Activated T-cell treated with anti-CD3 and anti-CD28 coated beads, Interleukin-2, amount 50 U/mL, for 24 hours (primary cell): Measurements from ENCODE around the gene SUPT3H.

ENCODE experiments used
- DNase-seq: peaks from one replicate; pipeline ENCODE4 v3.0.0-alpha.2; 2020
- H3K27ac Mint-ChIP-seq: 2 replicates; pipeline ENCODE4 v1.8.0; 2020; ENCODE audit warnings: mild to moderate bottlenecking, mixed read lengths
- H3K27me3 Mint-ChIP-seq: 2 replicates; pipeline ENCODE4 v1.8.0; 2020; ENCODE audit warnings: mixed read lengths
- H3K36me3 Mint-ChIP-seq: 2 replicates; pipeline ENCODE4 v1.8.0; 2020; ENCODE audit warnings: low read depth, mixed read lengths
- H3K4me1 Mint-ChIP-seq: 2 replicates; pipeline ENCODE4 v1.8.0; 2020; ENCODE audit warnings: low read depth, mixed read lengths
- H3K4me3 Mint-ChIP-seq: 2 replicates; pipeline ENCODE4 v1.8.0; 2020; ENCODE audit warnings: mild to moderate bottlenecking, moderate library complexity, mixed read lengths
- H3K9me3 Mint-ChIP-seq: 2 replicates; pipeline ENCODE4 v1.8.0; 2020; ENCODE audit warnings: mixed read lengths

The SUPT3H gene

DNA sequence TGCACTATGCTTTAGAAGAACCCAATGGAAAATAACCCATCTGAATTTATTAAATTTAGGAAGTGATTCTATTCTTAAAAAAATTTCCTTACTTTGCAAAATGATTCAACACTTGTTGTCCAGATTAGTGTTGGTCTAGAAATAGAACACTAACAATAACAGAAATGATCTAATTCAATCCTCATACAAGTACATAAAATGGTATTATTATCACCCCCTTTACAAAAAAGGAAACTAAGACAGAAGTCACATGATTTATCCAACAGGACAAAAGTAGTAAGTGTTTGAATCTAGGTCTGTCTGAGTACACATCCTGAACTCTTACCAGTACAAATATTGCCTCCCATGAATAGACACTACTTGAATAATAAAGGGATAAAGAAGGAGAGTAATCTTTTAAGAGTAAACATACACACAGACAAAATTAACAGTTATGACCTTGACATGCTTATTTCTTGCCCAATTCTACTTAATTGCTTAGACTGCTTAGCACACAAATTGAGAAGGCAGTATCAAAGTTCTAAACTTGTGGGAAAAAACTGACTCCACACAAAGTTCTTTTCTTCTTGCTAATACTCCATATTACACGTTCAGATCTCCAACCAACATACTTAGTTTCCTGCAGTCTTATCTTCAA lies 245.0 kb downstream of the SUPT3H start:
- peaks cover 16% of the 10 kb centered on the region for H3K36me3 Mint-ChIP-seq
- DNase-seq = no peak
- H3K4me3 Mint-ChIP-seq = no peak overlapping the region
- peaks cover 14% of the 10 kb centered on the region for H3K9me3 Mint-ChIP-seq
- no peaks in the 10 kb centered on the region for H3K27me3 Mint-ChIP-seq
- H3K27ac Mint-ChIP-seq = no peak overlapping the region
- peaks cover 4% of the 10 kb centered on the region for H3K4me1 Mint-ChIP-seq

DNA sequence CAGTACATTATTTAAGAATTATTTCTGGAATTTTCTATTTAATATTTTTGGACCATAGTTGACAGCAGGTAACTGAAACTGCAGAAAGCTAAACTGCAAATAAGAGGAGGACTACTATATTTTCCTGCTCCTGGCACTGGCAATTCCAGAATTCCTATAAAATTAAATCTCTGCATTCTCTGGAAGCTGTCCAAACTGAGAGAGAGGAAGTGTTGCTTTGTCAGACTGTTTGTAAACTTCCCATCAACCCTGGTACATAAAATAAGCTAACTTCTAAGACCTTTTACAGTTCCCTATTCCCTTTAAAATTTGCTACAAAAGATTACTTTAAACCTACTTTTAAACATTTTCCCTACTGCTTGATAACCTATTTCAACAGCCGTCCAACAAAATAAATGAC lies 245.7 kb downstream of the SUPT3H start:
- Mint-ChIP-seq H3K4me3 (no peak overlapping the region), H3K27me3 (no peaks in the 10 kb centered on the region), H3K4me1 (peaks cover 4% of the 10 kb centered on the region), H3K27ac (no peak overlapping the region), H3K36me3 (peaks cover 13% of the 10 kb centered on the region), H3K9me3 (peaks cover 13% of the 10 kb centered on the region)
- DNase-seq = no peak

DNA sequence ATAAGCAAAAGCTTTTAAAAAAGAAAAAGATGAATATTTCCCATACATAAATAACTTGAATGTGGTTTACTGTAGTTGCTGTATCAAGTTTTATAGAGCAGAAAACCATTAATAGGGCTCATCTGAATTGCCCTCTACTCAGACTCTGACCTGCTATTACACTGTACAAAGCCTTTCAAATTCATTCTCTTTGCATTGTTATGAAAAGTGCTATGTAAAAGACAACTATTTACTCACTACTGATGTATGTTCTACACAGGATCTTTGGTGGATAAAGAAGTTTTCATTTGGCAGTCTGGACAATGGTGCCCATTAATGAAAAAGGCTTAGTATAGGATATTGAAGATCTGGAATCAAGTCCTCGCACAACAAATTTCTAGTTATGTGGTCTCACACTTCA lies 248.7 kb downstream of the SUPT3H start:
- peaks cover 6% of the 10 kb centered on the region for H3K4me1 Mint-ChIP-seq
- H3K27me3 Mint-ChIP-seq = no peaks in the 10 kb centered on the region
- H3K4me3 Mint-ChIP-seq = no peak overlapping the region
- no peak for DNase-seq
- no peaks in the 10 kb centered on the region for H3K9me3 Mint-ChIP-seq
- no peaks in the 10 kb centered on the region for H3K36me3 Mint-ChIP-seq
- no peak overlapping the region for H3K27ac Mint-ChIP-seq

DNA sequence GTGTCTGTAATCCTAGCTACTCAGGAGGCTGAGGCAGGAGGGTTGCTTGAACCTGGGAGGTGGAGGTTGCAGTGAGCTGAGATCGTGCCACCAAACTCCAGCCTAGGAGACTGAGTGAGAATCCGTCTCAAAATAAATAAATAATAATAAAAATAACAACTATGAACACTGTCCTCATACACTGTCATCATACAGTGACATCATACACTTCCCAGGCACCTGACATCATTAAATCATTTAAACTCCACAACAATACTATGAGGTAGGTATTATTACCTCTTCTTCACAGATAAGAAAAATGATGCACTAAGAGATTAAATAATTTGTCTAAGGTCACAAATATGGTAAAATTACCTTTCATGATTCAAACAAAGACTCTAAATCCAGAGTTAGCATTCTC lies 250.5 kb downstream of the SUPT3H start:
- Mint-ChIP-seq H3K9me3 (no peaks in the 10 kb centered on the region), H3K4me1 (peaks cover 2% of the 10 kb centered on the region), H3K4me3 (no peak overlapping the region), H3K27me3 (no peaks in the 10 kb centered on the region), H3K27ac (no peak overlapping the region), H3K36me3 (no peaks in the 10 kb centered on the region)
- DNase-seq = no peak

DNA sequence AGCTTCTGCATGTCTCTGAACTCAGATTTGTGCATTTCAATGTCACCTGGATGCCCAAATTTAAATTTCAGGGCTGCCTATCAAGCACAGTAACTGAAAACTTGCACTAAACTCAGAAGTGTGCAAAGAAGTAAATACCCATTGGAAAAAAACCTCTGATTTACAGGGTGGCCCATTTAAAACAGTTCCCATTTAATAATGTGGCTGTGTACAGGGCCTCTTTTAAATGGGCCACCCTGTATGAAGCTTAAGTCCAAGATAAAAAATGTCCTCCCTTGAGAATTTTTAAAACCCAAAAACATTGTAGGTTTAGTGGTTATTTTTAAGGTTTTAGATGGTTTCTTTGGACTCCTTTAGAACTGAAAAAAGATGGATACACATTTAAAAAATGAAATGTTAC lies 251.7 kb downstream of the SUPT3H start:
- no peak for DNase-seq
- no peak overlapping the region for H3K4me3 Mint-ChIP-seq
- no peaks in the 10 kb centered on the region for H3K9me3 Mint-ChIP-seq
- no peaks in the 10 kb centered on the region for H3K36me3 Mint-ChIP-seq
- H3K27me3 Mint-ChIP-seq = no peaks in the 10 kb centered on the region
- peaks cover 2% of the 10 kb centered on the region for H3K4me1 Mint-ChIP-seq
- H3K27ac Mint-ChIP-seq = no peak overlapping the region

DNA sequence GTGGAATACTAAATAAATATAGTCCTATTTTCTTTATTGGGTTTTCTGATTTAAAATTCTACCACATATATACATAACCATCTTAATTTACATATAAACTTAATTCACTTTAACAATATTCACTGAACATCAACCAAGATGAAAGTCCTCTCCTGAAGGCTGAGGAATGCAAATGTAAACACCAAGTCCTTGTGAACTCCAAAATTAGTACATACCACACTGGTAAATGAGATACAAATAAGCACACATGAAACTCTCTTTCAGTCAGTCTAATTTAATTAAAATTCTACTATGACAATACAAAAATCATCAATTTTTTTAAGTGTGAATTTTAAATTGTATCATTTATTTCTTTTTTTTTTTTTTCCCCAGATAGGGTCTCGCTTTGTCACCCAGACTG lies 254.7 kb downstream of the SUPT3H start:
- peaks cover 2% of the 10 kb centered on the region for H3K4me1 Mint-ChIP-seq
- H3K9me3 Mint-ChIP-seq = no peaks in the 10 kb centered on the region
- DNase-seq = no peak
- no peaks in the 10 kb centered on the region for H3K27me3 Mint-ChIP-seq
- H3K4me3 Mint-ChIP-seq = no peak overlapping the region
- H3K27ac Mint-ChIP-seq = no peak overlapping the region
- no peaks in the 10 kb centered on the region for H3K36me3 Mint-ChIP-seq

DNA sequence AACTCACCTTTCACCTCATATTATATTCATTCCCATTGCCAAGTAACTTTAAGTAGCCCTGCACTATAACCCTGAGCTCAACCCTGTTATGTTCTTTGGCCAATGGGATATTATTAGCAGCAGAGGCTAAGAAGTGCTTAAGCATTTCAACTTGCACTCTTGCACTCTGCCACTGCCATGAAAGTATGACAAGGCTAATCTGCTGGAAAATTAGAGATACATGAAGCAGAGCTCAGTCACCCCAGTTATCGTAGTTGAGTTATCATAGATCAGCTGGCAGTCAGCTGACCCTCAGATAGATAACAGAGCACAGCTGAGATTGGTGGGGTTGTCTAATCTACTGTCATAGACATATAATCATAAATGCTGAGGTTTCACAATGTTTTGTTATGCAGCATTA lies 259.0 kb downstream of the SUPT3H start:
- no peak overlapping the region for H3K4me3 Mint-ChIP-seq
- H3K4me1 Mint-ChIP-seq = peaks cover 26% of the 10 kb centered on the region
- H3K36me3 Mint-ChIP-seq = no peaks in the 10 kb centered on the region
- no peak for DNase-seq
- H3K27me3 Mint-ChIP-seq = no peaks in the 10 kb centered on the region
- H3K9me3 Mint-ChIP-seq = no peaks in the 10 kb centered on the region
- no peak overlapping the region for H3K27ac Mint-ChIP-seq

DNA sequence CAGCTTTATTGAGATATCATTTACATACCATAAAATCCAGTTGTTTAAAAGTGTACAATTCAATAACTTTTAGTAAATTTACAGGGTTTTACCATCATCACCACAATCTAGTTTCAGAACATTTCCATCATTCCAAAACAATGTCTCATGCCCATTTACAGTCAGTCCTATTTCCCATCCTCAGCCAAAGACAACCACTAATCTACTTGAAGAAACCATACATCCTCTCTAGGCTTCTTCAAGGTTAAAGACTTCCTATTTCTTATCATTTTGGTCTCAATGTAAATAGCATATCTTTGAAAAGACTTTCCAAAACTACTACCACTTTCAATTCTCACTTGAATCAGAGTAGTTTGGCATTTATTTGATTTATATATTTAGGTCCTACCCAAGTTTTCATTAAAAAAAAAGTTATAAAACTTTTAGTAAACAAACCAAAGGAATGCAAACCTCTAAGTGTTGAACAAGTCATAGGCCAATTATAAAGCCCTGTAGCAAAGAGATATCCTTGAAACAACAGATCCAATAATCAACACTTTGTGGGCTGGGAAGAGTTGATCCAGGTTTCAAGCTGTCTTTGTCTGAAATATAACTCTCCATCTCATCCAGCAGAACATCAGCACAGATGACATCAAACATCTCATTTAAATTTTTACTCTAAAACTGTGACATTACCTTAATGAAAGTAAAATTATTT lies 260.9 kb downstream of the SUPT3H start:
- H3K36me3 Mint-ChIP-seq = no peaks in the 10 kb centered on the region
- H3K27ac Mint-ChIP-seq = peak overlapping the region; percentile 69
- H3K4me1 Mint-ChIP-seq = peaks cover 26% of the 10 kb centered on the region
- no peak for DNase-seq
- H3K27me3 Mint-ChIP-seq = no peaks in the 10 kb centered on the region
- H3K9me3 Mint-ChIP-seq = no peaks in the 10 kb centered on the region
- no peak overlapping the region for H3K4me3 Mint-ChIP-seq

DNA sequence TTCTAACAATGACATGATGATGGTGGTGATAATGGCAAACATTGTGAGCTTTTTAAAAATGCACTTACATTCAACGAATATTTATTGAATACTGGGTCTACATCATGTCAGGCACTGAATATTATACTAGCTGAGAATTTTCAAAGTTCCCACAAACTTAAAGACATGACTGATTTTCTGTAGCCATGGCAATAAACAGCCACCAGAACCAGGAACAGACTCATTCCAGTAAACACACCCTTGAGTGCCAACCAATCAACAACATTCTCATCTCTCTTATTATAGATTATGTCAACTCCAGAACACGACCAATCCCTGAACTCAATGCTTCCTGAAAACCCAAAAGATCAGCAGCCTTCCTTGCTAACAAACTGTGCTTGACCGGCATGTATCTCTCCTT lies 262.0 kb downstream of the SUPT3H start:
- no peak overlapping the region for H3K4me3 Mint-ChIP-seq
- H3K27ac Mint-ChIP-seq = peak overlapping the region; percentile 20
- no peaks in the 10 kb centered on the region for H3K36me3 Mint-ChIP-seq
- DNase-seq = no peak
- no peaks in the 10 kb centered on the region for H3K9me3 Mint-ChIP-seq
- H3K4me1 Mint-ChIP-seq = peaks cover 28% of the 10 kb centered on the region
- no peaks in the 10 kb centered on the region for H3K27me3 Mint-ChIP-seq

DNA sequence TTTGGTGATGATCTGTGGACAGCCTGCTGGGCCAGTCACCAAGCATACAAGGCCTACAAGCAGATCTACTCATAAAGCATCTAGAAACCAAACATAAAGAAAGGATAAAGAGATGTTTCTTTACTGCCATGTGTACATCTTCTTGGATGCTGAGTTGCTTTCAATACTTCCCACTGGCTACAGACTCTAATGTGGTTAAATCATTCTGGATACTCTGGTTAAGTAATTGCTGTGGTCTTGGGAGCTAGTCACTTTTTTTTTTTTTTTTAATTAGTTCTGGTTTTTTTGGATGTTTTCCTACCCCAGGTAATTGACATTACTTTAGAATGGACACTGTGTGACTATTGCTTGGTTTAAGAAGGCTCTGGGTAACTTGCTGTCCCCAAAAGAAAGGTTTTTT lies 265.0 kb downstream of the SUPT3H start:
- Mint-ChIP-seq H3K27me3 (no peaks in the 10 kb centered on the region), H3K9me3 (no peaks in the 10 kb centered on the region), H3K4me1 (peaks cover 42% of the 10 kb centered on the region), H3K36me3 (no peaks in the 10 kb centered on the region), H3K27ac (no peak overlapping the region), H3K4me3 (no peak overlapping the region)
- DNase-seq = no peak

DNA sequence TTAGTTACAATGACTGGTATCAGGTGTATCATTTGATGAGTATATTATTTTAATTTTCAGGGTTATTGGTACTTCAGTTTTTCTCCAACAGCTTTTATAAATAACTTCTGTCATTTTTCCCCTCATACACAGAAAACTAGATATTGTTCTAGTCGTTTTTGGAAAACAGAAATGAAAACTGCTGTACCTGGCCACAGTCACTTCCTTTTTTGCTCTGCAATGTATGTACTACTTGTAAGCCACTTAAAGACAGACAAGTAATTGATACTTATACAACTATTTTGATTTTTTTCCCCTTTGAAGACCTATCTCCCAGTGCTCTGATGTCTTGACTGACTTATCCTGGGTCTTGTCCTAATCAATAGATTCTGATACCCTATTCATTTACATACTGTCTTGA lies 268.2 kb downstream of the SUPT3H start:
- H3K36me3 Mint-ChIP-seq = peaks cover under 1% of the 10 kb centered on the region
- no peaks in the 10 kb centered on the region for H3K9me3 Mint-ChIP-seq
- H3K27ac Mint-ChIP-seq = no peak overlapping the region
- no peaks in the 10 kb centered on the region for H3K27me3 Mint-ChIP-seq
- no peak overlapping the region for H3K4me3 Mint-ChIP-seq
- no peak for DNase-seq
- peaks cover 17% of the 10 kb centered on the region for H3K4me1 Mint-ChIP-seq

DNA sequence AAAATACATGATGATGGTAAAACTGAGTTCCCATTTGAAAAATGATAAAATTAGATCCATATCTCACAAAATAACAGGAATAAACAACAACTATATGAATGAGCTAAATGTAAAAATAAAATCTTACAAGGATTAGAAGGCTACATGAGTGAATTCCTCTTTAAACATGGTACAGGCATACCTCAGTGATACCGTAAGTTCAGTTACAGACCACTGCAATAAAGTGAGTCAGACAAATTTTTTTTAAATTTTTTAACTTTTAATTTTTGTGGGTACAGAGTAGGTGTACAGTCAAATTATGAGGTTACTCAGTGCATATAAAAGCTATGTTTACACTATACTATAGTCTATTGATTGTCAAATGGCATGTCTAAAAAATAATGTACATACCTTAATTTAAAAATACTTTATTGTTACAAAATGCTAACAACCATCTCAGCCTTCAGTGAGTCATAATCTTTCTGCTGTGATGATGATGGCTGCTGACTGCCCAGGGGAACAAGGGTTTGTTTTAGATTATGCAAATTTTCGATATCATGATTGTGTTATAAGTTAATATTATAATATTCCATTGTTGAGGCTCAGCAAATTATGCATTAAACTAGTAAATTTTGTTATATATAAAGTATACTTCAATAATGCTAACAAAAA lies 272.4 kb downstream of the SUPT3H start:
- no peak overlapping the region for H3K27ac Mint-ChIP-seq
- no peaks in the 10 kb centered on the region for H3K9me3 Mint-ChIP-seq
- peaks cover 8% of the 10 kb centered on the region for H3K36me3 Mint-ChIP-seq
- no peaks in the 10 kb centered on the region for H3K27me3 Mint-ChIP-seq
- H3K4me3 Mint-ChIP-seq = no peak overlapping the region
- no peak for DNase-seq
- H3K4me1 Mint-ChIP-seq = peaks cover 15% of the 10 kb centered on the region

DNA sequence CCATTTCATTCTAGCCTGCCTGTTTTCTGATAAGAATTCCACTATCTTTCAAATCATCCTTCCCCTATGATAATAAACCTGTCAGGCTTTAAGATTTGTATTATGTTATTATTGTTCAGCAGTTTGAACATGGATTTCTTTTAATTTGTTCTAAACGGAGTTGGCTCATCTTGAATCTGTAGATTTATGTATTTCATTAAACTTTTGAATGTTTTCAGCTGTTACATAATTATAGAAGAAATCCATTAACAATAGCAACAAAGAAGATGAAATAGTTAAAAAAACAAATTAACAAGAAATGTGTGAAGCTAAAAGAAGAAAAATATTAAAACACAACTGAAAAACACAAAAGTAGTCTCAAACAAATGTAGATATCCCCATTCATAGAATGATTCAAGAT lies 273.3 kb downstream of the SUPT3H start:
- no peak overlapping the region for H3K4me3 Mint-ChIP-seq
- peaks cover 8% of the 10 kb centered on the region for H3K36me3 Mint-ChIP-seq
- H3K27me3 Mint-ChIP-seq = no peaks in the 10 kb centered on the region
- no peak overlapping the region for H3K27ac Mint-ChIP-seq
- peaks cover 9% of the 10 kb centered on the region for H3K4me1 Mint-ChIP-seq
- no peak for DNase-seq
- no peaks in the 10 kb centered on the region for H3K9me3 Mint-ChIP-seq

DNA sequence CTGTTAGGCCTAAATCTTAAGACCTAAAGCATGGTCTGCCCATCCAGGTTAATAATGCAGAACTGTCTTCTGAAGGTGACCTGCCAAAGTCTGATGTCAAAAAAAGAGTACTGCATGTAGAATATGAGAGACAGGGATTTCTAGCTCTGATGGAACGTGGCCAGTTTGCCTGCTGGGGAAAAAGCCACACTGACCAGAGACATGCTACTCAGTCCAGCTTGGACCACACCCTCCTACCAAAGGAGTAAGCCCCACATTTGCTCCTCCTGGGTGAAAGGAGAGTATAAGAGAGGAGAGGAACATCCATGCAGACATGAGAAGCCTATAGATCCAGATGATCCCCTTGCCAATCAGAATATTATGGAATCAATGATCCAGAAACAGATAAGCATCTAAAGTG lies 279.5 kb downstream of the SUPT3H start:
- Mint-ChIP-seq H3K9me3 (no peaks in the 10 kb centered on the region), H3K36me3 (peaks cover 14% of the 10 kb centered on the region), H3K27me3 (no peaks in the 10 kb centered on the region), H3K27ac (no peak overlapping the region), H3K4me3 (no peak overlapping the region), H3K4me1 (no peaks in the 10 kb centered on the region)
- DNase-seq = no peak

DNA sequence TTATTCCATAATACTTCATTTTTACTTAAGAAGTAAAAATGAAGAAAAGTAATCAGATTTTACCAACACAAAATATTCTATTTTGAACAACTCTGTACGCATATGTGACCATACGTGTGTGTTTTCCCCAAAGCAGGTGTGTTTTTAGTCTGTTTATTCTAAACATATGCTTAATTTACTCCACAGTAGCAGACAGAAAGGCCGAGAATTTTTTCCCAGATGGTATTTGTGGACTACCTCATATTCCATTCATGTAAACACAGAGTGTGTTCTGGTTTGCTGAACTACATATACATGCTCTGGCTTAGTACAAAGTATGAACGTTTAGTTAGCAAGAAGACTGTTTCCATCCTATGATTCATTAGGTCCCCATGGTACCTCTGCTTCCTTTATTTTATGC lies 282.9 kb downstream of the SUPT3H start:
- H3K9me3 Mint-ChIP-seq = no peaks in the 10 kb centered on the region
- H3K27me3 Mint-ChIP-seq = no peaks in the 10 kb centered on the region
- no peak for DNase-seq
- H3K36me3 Mint-ChIP-seq = peaks cover 9% of the 10 kb centered on the region
- no peaks in the 10 kb centered on the region for H3K4me1 Mint-ChIP-seq
- H3K27ac Mint-ChIP-seq = no peak overlapping the region
- no peak overlapping the region for H3K4me3 Mint-ChIP-seq
